Right kidney (tissue), 1 donor: Measurements from ENCODE around the gene LGALS3BP.

ENCODE experiments used
- DNase-seq: peaks from one replicate; pipeline ENCODE4 v3.0.0-alpha.2; 2016

Gene LGALS3BP

GRCh38 chr17:79000396-79001189, 20.9 kb upstream of the LGALS3BP start:
- DNase-seq, result no peak

- no peak for DNase-seq
Measured at GRCh38 chr17:78999947-79000395, 20.2 kb upstream of the LGALS3BP start.

- no peak for DNase-seq
Measured at GRCh38 chr17:78999056-78999768, 19.5 kb upstream of the LGALS3BP start.

- DNase-seq, result no peak
Measured at GRCh38 chr17:78998311-78999055, 18.8 kb upstream of the LGALS3BP start.

GRCh38 chr17:78997881-78998280, 18.2 kb upstream of the LGALS3BP start:
- no peak for DNase-seq

- no peak for DNase-seq
Measured at GRCh38 chr17:78997231-78997741, 17.6 kb upstream of the LGALS3BP start.

- DNase-seq, result no peak
Measured at GRCh38 chr17:78996781-78997201, 17.1 kb upstream of the LGALS3BP start.

- no peak for DNase-seq
Measured at GRCh38 chr17:78995761-78996451, 16.2 kb upstream of the LGALS3BP start.

- DNase-seq, result no peak
Measured at GRCh38 chr17:78995022-78995760, 15.5 kb upstream of the LGALS3BP start.

- no peak for DNase-seq
Measured at GRCh38 chr17:78993981-78994671, 14.4 kb upstream of the LGALS3BP start.

- DNase-seq, result no peak
Measured at GRCh38 chr17:78993241-78993956, 13.7 kb upstream of the LGALS3BP start.

- no peak for DNase-seq
Measured at GRCh38 chr17:78992542-78993212, 13.0 kb upstream of the LGALS3BP start.

GRCh38 chr17:78991906-78992532, 12.3 kb upstream of the LGALS3BP start:
- DNase-seq, result no peak

- DNase-seq, result no peak
Measured at GRCh38 chr17:78991017-78991738, 11.5 kb upstream of the LGALS3BP start.

- DNase-seq, result no peak
Measured at GRCh38 chr17:78990349-78991016, 10.8 kb upstream of the LGALS3BP start.

GRCh38 chr17:78988152-78988551, 8.4 kb upstream of the LGALS3BP start:
- no peak for DNase-seq

- no peak for DNase-seq
Measured at GRCh38 chr17:78986649-78987328, 7.1 kb upstream of the LGALS3BP start.
